Activated CD4-positive, CD25-positive, alpha-beta regulatory T cell treated with anti-CD3 and anti-CD28 coated beads, Interleukin-2, amount 50 U/mL, for 24 hours (primary cell): ENCODE results near the gene TAF8.

Experiments used
- ATAC-seq, 2 donors: fragments of 150-1000 bp; cut with Tn5 transposase; one replicate each; pipeline ENCODE4 v1.10.0; 2021; ENCODE audit warnings: mild to moderate bottlenecking in 1 of 2, moderate library complexity in 1 of 2

Gene TAF8

DNA sequence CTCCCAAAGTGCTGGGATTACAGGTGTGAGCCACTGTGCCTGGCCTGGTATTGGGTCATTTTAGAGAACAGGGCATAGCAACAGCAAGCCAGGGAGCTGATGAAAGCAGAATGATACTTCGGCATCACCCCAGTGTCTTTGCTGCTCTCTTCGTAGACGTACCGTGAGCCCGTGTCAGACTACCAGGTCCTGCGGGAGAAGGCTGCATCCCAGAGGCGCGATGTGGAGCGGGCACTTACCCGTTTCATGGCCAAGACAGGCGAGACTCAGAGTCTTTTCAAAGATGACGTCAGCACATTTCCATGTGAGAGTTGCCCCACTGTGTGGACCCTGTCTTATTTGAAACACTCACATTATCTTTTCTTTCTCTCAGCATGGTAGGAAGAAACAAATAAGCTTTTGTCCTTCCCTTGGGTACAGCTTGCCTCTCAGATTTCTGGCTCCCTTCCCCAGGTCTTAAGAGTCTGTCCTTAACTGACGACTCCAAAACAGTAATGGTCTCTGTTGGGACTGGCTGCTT lies 15.9 kb downstream of the TAF8 start:
- ATAC-seq: no peak

DNA sequence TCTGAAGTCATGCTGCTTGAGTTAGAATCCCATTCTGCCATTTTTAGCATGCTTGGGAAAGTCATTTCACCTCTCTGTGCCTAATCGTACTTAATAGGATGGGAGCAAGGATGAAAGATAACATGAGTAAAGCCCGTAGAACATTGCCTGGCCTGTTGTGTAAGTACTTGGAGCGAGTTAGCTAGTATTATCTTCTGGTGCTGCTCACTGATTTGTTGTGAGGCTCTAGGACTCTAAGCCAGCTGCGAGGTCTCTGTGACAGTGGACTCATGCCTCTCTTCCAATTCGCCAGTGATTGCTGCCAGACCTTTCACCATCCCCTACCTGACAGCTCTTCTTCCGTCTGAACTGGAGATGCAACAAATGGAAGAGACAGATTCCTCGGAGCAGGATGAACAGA lies 17.8 kb downstream of the TAF8 start:
- ATAC-seq: no peak

DNA sequence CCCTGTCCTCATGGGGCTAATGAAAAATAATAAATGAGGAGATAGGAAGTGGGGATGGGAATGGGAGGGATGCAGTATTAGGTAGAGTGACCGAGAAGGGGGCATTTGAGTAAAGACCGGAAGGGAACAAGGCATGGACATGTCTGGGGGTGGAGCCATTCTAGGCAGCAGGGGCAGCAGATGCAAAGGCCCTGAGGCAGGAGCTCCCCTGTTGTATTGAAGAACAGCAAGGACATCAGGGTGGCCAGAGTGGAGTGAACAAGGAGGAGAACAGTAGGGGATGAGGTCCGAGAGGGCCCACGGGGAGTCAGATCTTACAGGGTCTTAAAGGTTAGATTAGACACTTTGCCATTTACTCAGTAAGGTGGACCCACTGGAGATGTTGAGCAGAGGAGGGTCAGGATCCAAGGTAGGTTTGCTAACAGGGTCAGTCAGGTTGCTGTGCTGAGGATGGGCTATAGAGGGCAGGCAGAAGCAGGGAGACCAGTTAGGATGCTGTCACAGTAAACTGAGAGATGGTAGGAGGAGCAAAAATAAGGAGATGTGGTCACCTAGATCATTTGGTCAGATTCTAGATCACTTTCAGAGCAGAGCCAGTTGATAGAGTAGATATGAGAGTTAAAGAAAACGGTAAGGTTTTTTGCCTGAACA lies 18.7 kb downstream of the TAF8 start:
- ATAC-seq: no peak

DNA sequence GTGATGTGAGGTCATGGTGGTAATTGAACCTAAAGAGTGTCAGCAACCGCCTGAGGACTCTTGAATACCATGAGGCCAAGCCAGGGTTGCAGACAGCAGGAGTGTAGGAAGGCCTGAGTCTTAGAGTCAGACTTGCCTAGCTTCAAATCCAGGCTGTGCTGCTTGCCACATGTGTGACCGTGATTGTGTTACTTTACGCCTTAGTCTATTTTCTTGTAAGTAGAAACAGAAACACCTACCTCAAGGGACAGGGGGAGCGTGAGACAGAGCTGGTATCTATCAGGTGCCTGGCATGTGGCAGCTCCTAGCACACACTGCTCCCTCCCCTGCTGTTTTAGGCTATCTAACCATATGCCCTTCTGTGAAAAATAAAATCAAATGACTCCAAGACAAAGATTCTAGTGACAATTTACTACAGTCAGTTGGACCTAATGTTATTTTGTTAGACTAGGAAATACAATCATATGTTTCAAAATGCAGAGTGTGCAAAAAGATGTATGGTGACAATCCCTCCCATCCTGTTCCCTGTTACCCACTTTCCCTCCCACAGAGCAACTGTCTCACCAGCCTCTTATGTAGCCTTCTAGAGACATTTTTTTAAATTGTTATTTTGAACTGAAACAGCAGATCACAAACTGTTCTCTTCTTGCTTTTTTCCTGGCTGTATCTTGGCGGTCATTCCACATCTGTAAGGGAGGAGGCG lies 21.7 kb downstream of the TAF8 start:
- ATAC-seq: no peak

DNA sequence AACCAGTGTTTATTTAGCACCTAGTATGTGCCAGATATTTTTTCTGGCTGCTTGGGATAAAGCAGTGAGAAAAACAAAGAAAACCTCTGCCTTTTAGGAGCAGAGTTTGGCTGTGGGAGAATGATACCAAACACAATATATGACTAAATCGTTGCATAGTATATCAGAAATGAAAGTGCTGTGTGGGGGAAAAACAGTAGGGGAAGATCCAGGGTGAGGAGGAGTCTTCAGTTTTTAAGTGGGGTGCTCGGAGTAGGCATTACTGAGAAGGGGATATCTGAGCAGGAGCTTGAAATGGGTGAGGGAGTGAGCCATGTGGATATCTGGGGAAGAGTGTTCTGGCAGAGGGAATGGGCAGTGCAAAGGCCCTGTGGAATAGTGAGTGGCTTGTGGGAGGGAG lies 23.0 kb downstream of the TAF8 start:
- ATAC-seq: no peak

DNA sequence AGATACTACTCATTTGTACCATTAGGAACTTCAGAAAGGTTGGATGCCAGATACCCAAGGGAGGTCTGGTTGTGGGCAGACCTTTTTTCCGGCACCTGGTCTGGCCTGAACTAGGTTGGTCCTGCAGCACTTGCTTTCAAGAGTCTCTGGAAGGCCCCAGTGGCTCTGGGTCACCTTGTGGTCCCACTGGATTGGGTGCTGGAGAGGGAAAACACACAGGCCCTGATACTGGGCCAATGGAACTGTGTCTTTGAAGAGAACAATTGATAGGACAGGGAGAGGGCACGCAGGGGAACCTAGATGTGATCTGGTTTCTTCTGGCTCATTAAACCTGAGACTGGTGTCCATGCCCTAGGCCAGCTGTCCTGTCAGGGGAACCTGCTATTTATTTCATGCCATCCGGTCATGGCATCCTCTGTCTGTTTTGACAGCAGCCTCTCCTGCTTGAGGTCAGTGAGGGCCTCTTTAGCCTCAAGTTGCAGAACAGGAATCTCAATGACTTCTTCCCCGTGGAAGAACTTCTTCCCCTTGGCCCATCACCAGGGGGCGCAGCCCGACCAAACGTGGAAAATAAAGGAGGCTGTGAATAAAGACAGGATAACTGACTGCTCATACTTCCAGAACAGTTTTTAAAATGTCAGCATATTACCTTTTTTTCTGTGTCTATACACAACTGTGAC lies 25.0 kb downstream of the TAF8 start:
- ATAC-seq: no peak

DNA sequence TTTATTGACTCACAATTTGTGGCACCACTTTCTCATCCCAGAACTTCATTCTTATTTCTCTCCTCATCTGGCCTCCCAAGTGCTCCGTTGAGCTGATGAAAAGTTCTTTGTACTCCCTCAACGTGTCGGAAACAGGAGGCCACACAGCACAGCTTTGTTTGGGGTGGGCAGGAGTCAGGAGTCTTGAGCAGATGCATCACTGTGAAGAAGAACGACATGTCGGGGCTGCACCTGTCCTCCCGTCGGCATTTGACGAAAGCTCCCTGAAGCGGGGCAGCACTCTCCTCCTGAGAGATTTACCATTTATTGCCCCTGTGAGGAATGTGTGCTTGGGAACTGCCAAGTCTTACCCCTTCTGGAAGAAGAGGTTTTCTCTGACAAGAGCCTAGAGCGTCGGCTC lies 28.1 kb downstream of the TAF8 start:
- no peak for ATAC-seq

DNA sequence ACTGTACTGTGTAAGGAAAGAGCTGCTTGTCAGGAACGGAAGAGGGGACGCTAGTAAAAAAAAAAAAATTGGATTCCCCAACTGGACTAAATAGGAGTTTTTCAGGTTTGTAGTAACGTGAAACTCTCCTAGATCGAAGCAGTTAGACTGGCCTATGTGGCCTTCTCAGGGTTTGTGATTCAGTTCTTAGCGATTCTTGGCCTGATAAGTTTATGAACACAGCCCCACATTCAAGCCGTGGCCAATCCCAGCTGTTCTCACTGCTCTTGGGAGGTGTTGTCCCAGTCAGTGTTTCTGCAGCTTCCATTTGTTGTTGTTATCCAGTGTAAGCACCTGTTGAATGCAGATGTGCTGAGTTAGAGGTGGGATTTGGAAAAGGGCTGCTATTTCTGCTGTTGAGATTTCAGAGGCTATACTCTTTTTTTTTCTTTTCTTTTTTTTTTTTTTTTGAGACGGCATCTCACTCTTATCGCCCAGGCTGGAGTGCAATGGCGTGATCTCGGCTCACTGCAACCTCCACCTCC lies 29.7 kb downstream of the TAF8 start:
- ATAC-seq: no peak

DNA sequence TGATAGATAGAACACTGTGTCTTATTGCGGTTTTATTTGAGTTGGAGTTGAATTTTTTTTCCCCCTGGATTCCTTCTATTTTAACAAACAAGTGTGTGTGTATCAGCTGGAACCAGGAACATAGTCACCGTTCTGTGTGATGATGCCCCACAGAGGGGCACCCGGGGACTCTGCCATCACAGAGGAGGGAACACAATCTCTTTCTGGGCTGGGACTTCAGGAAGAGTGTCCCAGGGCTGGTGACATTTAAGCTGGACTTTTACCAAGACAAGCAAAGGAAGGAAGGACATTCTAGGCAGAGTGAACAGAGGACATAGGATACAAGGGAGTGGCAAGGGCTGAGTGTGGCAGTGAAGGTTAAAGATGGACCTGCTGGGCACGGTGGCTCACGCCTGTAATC lies 33.2 kb downstream of the TAF8 start:
- ATAC-seq: no peak

DNA sequence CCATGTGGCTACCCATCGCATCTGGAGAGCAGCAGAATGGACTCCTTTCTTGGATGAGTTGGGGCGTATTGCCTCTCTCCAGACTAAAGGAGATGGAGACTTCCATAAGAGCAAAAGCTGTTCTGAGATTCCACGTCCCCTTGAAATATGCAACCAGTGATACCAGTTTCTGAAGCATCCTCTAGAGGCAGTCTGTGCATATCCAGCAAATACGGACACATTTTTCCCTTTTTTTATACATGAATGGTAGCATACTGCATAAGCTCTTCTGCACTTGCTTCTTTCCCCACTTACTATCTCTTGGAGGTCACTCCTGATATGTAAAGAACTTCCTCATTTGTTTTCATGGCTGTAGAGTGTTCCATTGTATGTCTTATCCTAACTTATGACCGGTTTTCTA lies 34.6 kb downstream of the TAF8 start:
- ATAC-seq: no peak

DNA sequence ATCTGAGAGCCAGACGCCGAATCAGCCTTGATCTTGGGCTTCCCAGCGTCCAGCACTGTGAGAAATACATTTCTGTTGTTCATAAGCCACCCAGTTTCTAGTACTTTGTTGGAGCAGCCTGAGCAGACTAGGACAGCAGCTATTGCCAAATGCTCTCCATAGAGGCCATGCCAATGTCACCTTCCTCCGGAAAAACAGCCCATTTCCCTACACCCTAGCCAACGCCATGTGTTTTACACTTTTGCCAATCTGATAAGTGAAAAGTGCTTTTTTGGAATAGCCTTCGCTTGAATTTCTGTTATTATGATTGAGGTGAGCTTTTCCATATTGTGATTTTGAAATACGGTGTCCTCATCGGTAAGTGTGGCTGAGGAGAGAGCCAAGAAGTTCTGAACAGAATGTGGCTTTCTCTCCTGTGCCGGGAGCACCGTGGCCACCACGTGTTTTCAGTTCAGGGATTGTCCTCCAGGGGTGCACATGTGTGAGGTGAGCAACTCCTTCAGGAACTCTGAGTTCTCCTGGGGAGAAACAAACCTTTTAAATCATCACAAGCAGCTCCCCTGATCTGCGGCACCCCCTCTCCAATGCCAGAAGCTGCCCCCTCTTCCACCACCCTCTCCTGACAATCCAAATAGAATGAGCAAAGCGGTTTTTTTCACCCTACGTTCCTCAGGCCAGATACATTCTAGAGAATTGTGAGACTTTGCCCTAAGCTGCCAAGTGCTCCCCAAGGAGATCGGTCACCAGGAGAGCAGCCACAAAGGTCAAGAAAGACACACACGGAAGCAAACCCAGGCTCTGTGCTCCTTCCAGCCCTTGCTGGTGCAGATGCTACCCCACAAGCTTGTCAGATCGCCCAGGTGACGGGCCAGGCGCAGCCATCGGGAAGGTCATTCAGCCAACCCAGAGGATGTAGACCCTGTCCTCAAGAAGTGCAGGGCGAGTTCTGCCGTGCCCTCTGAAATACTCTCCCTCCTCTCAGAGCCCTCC lies 36.0 kb downstream of the TAF8 start:
- ATAC-seq: no peak

DNA sequence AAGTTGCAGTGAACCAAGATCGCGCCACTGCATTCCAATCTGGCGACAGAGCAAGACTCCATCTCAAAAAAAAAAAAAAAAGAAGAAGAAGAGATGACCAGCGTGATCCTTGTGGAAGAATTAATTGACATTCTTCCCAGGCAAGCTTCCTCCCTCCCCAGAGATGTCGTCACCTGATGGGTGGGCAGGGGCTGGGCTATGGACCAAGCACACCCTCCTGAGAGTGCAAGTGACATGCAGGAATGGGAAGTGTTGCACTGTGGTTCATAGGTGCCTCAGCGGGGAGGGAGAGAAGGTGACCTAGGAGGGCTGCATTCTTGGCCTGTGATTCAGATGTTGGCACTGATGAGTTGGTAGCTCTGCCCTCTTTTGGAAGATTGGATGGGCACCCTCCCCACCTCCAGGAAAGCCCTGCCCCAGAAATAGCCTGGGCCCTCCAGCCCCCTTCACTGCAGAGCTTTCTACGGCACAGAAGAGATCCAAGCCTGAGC lies 37.8 kb downstream of the TAF8 start:
- no peak for ATAC-seq

DNA sequence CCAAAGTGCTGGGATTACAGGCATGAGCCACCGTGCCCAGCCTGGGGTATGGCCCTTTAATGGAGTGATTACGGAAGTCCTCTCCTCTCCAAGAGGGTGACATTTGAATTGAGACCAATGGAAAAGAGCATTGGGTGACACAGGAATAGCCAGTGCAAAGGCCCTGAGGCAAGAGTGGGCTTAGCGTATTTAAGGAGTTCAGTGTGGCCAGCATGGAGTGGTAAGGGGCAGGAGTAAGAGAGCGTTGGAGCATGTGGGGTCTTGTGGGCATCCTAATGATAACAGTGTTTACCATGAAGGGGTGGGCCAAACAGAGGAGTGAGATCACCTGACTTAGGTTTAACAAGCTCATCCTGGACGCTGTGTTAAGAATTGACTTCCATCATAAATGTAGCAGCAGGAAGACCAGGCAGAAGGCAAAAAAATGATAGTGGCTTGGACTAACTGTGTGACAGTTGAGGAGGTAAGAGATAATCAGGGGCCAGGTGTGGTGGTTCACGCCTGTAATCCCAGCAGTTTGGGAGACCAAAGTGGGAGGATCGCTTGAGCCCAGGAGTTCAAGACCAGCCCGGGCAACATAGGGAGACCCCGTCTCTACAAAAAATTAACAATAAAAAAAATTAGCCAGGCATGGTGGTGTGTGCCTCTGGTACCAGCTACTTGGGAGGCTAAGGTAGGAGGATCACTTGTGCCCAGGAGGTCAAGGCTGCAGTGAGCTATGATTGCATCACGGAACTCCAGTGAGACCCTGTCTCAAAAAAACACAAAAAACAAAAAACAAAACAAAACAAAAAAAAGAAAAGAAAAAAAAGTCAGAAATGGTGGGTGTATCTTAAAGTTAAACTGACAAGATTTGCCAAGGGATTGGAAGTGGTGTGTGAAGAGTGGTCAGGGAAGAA lies 40.7 kb downstream of the TAF8 start:
- no peak for ATAC-seq

DNA sequence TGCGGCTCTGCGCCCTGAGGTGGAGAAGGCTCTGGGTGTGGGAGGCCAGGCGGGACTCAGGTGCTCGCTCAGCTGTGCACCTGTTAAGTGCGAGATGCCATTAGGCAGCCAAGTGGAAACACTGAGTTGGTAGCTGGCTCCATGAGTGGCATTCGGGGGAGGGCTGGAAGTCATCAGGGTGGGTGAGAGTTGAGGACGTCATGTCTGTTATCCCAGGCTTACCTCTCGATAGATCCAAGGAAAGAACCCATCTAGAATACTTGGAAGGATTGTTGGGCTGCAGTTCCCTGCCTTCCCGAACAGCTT lies 41.3 kb downstream of the TAF8 start:
- no peak for ATAC-seq

DNA sequence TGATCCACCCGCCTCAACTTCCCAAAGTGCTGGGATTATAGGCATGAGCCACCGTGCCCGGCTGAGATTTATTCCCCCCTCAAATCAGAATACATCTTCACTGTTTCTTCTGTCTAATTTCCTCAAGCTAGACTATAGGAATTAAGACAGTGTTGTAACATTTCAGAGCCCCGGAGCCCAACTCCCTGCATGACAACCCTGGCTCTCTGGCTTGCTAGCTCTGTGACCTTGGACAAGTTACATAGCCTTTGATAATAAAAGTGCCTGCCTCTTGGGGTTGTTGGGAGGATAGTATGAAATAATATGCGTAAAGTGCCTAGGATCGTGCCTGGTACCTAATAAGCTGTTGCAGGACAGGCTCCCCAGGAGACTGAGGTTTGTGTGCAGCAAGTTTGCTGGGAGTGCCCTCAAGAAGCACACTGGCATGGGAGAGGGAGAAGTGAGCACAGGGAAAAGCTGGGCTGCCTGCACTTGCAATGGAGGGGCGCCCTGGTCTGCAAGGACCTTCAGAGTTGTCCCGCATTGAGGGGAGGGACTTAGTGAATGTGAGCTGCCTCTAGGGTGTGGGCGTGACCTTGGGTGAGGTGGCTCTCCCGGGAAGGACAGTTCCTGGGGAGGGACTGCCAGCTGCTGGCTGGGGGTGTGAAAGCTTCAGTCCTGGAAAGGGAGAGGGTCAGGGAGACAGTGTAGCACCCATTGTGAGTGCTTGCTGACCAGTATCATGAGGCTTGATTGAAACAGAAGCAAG lies 43.4 kb downstream of the TAF8 start:
- ATAC-seq: no peak

DNA sequence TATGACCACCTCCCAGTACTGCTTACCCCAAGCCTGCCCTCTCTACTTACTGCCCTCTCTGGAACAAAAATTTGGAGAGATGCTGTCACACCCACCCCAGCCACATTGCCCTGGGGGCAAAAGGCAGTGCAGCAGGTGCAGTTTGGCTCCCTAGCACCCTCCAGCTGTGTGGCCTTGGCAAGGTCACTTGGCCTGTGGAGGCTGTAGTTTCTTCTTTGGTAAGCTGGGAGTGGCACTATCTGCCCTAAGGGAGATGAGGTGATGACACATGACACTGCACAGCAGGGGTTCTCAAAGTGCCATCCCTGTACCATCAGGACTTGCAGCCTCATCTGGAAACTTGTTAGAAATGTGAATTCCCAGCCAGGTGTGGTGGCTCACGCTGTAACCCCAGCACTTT lies 44.8 kb downstream of the TAF8 start:
- ATAC-seq: no peak

DNA sequence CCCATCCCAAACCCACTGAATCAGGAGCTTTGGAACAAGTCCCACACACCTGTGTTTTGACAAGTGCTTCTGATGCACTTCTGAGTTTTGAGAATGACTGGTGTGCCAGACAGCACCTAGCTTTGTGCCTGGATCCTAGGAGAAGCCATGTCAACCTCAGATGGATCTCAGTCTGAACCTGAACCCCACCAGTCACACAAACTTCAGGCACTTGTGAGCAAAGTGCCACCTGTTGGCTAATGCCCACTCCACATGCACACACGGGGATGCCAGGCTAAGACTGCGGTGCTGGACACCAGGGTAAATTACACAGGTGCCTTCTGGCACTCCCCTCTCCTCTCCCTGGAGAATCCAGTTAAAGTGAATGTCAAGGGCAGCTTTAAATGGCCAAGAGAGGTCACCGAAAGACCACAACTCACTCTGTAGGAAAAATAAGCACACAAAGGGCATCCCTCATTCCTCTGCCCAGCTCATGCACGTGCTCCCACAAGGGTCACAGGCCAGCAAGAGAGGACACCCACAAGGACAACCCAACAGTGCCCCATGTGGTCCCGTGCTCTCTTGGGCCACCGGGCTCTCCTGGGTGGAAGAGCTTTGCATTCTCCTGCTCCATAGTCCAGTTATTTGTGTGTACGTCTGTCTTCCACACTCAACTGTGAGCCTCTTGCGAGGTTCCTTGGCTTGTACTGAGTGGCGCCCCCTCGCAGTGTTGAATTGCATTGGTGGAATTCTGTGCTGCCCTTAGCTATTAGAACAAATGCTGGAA lies 45.6 kb downstream of the TAF8 start:
- ATAC-seq: no peak

DNA sequence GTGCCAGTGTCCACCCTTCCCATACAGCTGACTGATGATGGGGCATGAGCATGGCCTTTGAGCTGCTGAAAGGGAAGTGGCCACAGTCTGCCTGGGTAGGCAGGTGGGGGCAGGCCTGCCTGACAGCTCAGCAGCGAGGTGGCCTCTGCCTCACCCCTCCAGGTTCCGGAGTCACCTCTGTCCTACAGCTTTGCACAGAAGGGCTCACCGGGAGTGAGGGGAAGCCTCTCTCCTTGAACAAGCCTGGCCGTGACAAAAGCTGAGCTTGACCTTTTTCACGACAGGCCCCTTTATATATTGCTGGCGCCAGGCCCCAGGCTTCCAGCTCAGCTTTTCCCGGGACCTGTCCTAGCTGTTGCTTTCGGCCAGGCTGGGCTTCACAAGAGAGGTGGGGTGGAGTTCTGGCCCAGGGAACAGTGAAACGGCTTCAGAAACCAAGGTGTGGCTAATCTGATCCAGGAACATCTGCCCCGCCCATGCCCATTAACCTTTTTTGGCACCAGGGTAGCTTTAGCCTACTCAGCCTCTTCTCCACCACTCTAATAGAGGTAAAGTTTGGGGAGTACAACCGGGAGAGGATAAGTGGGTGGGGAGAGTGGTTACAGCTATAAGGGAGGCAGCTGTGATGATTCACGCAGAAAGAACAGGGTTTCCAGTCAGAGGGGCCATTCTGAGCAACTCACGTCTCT lies 49.2 kb downstream of the TAF8 start:
- ATAC-seq: no peak
